ENCODE results near the gene RBM28. TPM values are rescaled to one million over a fixed set of nuclear protein-coding genes. Genes with fewer than 3 reads are reported as not detected.
A peak's percentile ranks its signal among the peaks of the same experiment; 100 is the strongest.

RBM28 gene
- total RNA-seq, 1 experiment from 2014 or later, result 54.1 TPM

DNA sequence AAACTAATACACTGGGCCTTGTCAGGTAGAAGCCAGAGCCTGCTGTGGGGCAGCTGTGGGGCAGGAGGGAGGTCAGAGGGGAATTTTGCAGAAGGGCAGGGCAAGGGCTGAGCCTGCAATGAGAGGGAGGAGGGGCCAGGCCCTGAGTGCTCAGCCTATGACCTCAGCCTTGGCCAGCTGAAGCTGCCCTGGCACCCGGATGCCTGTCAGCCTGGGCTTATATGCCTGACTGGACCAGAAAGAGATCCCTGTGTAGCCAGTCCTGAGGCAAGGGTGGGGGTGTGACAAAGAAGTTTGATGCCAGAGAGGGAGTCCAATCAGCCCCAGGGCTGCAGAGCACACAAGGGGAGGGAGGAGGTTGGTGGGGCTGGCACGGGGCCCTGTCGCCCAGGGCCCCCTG, 40.1 kb upstream of the RBM28 start:
- intact Hi-C loops (cut with micrococcal nuclease; ENCODE audit: unreplicated experiment), result no loop called here
- Histone ChIP-seq H3K9me3 (ENCODE audit: control insufficient read depth, insufficient read depth, low read depth, low read length) (no peaks in the 10 kb centered on the region), H3K27ac (ENCODE audit: low read length) (no peak overlapping the region), H3K4me3 (ENCODE audit: low read depth in 2 of 2, low read length in 2 of 2) (no peak overlapping the region), H3K27me3 (ENCODE audit: control insufficient read depth, insufficient read depth, low read length) (no peaks in the 10 kb centered on the region), H3K4me1 (ENCODE audit: control insufficient read depth, insufficient read depth, low read length) (no peaks in the 10 kb centered on the region), H3K36me3 (ENCODE audit: control insufficient read depth, insufficient read depth, low read length) (no peaks in the 10 kb centered on the region)
- ATAC-seq (no peak), DNase-seq (ENCODE audit: low read depth, low spot score) (no peak)
- ChIA-PET CTCF (interaction anchor here (1.6 kb wide), 1 partner anchor 37 kb away, joined by 5 read pairs; no protein-coding TSS in a partner anchor), POLR2A (no interaction called here)
- BruUV-seq (replicated peaks), result no TSS peak
- no peak for TF ChIP-seq SIN3A (IDR thresholded peaks at IDR 0.05; ENCODE audit: borderline replicate concordance, insufficient read depth, low read depth, low read length)
- TF ChIP-seq, protein P1, sequence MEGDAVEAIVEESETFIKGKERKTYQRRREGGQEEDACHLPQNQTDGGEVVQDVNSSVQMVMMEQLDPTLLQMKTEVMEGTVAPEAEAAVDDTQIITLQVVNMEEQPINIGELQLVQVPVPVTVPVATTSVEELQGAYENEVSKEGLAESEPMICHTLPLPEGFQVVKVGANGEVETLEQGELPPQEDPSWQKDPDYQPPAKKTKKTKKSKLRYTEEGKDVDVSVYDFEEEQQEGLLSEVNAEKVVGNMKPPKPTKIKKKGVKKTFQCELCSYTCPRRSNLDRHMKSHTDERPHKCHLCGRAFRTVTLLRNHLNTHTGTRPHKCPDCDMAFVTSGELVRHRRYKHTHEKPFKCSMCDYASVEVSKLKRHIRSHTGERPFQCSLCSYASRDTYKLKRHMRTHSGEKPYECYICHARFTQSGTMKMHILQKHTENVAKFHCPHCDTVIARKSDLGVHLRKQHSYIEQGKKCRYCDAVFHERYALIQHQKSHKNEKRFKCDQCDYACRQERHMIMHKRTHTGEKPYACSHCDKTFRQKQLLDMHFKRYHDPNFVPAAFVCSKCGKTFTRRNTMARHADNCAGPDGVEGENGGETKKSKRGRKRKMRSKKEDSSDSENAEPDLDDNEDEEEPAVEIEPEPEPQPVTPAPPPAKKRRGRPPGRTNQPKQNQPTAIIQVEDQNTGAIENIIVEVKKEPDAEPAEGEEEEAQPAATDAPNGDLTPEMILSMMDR (IDR thresholded peaks at IDR 0.05), result no peak
- TF ChIP-seq TCF7L2 (IDR thresholded peaks at IDR 0.05; ENCODE audit: low read depth, low read length), result no peak
- TF ChIP-seq POLR2AphosphoS5 (IDR thresholded peaks at IDR 0.05; ENCODE audit: low read depth, low read length), result no peak
- TF ChIP-seq, protein P2, sequence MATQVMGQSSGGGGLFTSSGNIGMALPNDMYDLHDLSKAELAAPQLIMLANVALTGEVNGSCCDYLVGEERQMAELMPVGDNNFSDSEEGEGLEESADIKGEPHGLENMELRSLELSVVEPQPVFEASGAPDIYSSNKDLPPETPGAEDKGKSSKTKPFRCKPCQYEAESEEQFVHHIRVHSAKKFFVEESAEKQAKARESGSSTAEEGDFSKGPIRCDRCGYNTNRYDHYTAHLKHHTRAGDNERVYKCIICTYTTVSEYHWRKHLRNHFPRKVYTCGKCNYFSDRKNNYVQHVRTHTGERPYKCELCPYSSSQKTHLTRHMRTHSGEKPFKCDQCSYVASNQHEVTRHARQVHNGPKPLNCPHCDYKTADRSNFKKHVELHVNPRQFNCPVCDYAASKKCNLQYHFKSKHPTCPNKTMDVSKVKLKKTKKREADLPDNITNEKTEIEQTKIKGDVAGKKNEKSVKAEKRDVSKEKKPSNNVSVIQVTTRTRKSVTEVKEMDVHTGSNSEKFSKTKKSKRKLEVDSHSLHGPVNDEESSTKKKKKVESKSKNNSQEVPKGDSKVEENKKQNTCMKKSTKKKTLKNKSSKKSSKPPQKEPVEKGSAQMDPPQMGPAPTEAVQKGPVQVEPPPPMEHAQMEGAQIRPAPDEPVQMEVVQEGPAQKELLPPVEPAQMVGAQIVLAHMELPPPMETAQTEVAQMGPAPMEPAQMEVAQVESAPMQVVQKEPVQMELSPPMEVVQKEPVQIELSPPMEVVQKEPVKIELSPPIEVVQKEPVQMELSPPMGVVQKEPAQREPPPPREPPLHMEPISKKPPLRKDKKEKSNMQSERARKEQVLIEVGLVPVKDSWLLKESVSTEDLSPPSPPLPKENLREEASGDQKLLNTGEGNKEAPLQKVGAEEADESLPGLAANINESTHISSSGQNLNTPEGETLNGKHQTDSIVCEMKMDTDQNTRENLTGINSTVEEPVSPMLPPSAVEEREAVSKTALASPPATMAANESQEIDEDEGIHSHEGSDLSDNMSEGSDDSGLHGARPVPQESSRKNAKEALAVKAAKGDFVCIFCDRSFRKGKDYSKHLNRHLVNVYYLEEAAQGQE (IDR thresholded peaks at IDR 0.05; ENCODE audit: insufficient read depth in 1 of 2, low read depth in 2 of 2, low read length in 1 of 2), result no peak
- in situ Hi-C loops (cut with HindIII; ENCODE audit: low pct_unique_long_range_greater_than_20kb, low sequenced_read_pairs), result no loop called here

DNA sequence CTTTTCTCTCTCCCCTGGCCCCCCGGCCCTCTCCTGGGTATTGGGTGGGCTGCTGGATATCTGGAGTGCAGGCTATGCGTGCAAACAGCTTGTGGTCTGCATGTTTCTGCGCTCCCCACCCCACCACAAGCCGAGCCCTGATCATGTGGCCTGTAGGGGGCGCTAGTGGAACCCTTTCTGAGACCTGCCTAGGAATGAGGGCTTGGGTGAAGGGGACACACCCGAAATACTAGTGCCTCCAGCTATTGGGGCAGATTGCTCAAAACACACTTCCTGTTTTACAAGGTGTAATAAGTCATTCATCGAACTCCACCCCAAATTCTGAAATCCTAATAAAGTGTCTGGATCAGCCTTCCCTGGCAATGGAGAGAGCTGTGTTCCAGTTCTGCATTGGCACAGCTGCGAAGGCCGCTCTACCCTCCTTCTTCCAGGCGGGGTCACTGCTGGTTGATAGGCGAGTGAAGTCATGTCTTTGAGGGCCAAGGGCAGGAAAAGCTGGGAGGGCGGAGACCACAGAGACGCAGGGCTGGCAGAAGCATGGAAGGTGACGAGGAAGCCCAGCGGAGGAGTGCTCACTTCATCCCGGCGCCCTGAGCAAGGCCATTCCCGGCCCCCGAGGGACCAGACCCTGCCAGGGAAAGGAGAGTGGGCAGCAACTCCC, 37.6 kb upstream of the RBM28 start:
- CTCF ChIA-PET, result interaction anchor here (1.0 kb wide), 1 partner anchor 34 kb away, joined by 4 read pairs; no protein-coding TSS in a partner anchor
- DNase-seq (ENCODE audit: low read depth, low spot score) (no peak), ATAC-seq (peak; percentile 47; the same call in 1 of the 2 replicates)
- TF ChIP-seq, protein P1 (IDR thresholded peaks at IDR 0.05), result peak; percentile 87
- no peak for TF ChIP-seq TCF7L2 (IDR thresholded peaks at IDR 0.05; ENCODE audit: low read depth, low read length)
- intact Hi-C loops (cut with micrococcal nuclease; ENCODE audit: unreplicated experiment), result no loop called here
- Histone ChIP-seq H3K27ac (ENCODE audit: low read length) (no peak overlapping the region), H3K9me3 (ENCODE audit: control insufficient read depth, insufficient read depth, low read depth, low read length) (no peaks in the 10 kb centered on the region), H3K4me1 (ENCODE audit: control insufficient read depth, insufficient read depth, low read length) (no peaks in the 10 kb centered on the region), H3K4me3 (ENCODE audit: low read depth in 2 of 2, low read length in 2 of 2) (no peak overlapping the region), H3K27me3 (ENCODE audit: control insufficient read depth, insufficient read depth, low read length) (no peaks in the 10 kb centered on the region), H3K36me3 (ENCODE audit: control insufficient read depth, insufficient read depth, low read length) (no peaks in the 10 kb centered on the region)
- in situ Hi-C loops (cut with HindIII; ENCODE audit: low pct_unique_long_range_greater_than_20kb, low sequenced_read_pairs), result no loop called here
- POLR2A ChIA-PET, result no interaction called here
- BruUV-seq (replicated peaks), result no TSS peak

Data from Panc1 (cell line).